K562 (cell line): Measurements from ENCODE around the gene RUVBL2. TPM values are rescaled to one million over a fixed set of nuclear protein-coding genes. Genes with fewer than 3 reads are reported as not detected.
A peak's percentile ranks its signal among the peaks of the same experiment; 100 is the strongest.

Experiments
- EWSR1 ChIP-seq: fragments of 450-650 bp; IDR thresholded peaks from 2 replicates; pipeline ENCODE4 v1.6.1; 2018; ENCODE audit warnings: borderline replicate concordance, mild to moderate bottlenecking, low read depth, moderate library complexity; ENCODE audit not compliant: partially characterized antibody
- KDM5B ChIP-seq: fragments of 200-600 bp; sonication (generic); IDR thresholded peaks from 2 replicates; pipeline ENCODE4 v1.6.1; 2012; ENCODE audit warnings: low read depth, mild to moderate bottlenecking, moderate library complexity, low read length, control low read depth, inconsistent platforms; ENCODE audit not compliant: insufficient replicate concordance
- MBD1 ChIP-seq: fragments of 250-450 bp; sonication (Bioruptor Pico); IDR thresholded peaks from 2 replicates; pipeline ENCODE4 v1.8.0; 2022; ENCODE audit warnings: inconsistent platforms
- MCM7 ChIP-seq, 2 experiments: fragments of 450-650 bp; IDR thresholded peaks; 2 replicates each; pipeline ENCODE4 v1.6.1; 2016 to 2018
- POLR2A ChIP-seq: fragments of 450-650 bp; conservative IDR thresholded peaks from 2 replicates; pipeline ENCODE4 v1.6.1; 2016
- SFPQ ChIP-seq: fragments of 200-400 bp; formaldehyde crosslinking; IDR thresholded peaks from 2 replicates; pipeline ENCODE4 v1.6.1; 2017; ENCODE audit warnings: mild to moderate bottlenecking, low read depth, low read length, moderate library complexity
- SNRNP70 ChIP-seq: fragments of 200-400 bp; formaldehyde crosslinking; optimal IDR thresholded peaks from 2 replicates; pipeline ENCODE3; 2017; ENCODE audit warnings: low read depth, low read length
- SPI1 ChIP-seq: IDR thresholded peaks from 2 replicates; pipeline ENCODE4 v1.6.1; 2011; ENCODE audit warnings: low read depth, low read length, control low read depth, borderline replicate concordance
- XRCC3 ChIP-seq: fragments of 450-650 bp; IDR thresholded peaks from 2 replicates; pipeline ENCODE4 v1.6.1; 2017; ENCODE audit warnings: mild to moderate bottlenecking, moderate library complexity
- XRCC5 ChIP-seq: fragments of 200-400 bp; formaldehyde crosslinking; IDR thresholded peaks from 2 replicates; pipeline ENCODE4 v1.6.1; 2017; ENCODE audit warnings: low read depth, mild to moderate bottlenecking, low read length
- ZBTB9 ChIP-seq: fragments of 450-650 bp; formaldehyde crosslinking; IDR thresholded peaks from 2 replicates; pipeline ENCODE4 v1.4.0; 2020; ENCODE audit warnings: mild to moderate bottlenecking, moderate library complexity
- ZNF121 ChIP-seq: sonication (generic); formaldehyde crosslinking; conservative IDR thresholded peaks from 2 replicates; pipeline ENCODE4 v1.8.0; 2022; ENCODE audit warnings: missing genetic modification reagents
- ZNF764 ChIP-seq: fragments of 250-450 bp; sonication (Bioruptor Pico); IDR thresholded peaks from 2 replicates; pipeline ENCODE4 v1.4.0; 2020; ENCODE audit warnings: low read depth, mild to moderate bottlenecking, moderate library complexity
- ZNF77 ChIP-seq: fragments of 250-450 bp; sonication (Bioruptor Pico); IDR thresholded peaks from 2 replicates; pipeline ENCODE4 v1.5.0; 2020
- polyA plus RNA-seq, 8 experiments: library from polyadenylated mRNA; depleted of rRNA in 4 of 8; stranded (reverse) in 5 of 8; unstranded in 3 of 8; fragments of >200 nt; fragmentation: Nextera tagmentation in 2 of 8; fragmentation: Illumina TruSeq in 1 of 8; extraction: Ambion mirVana in 2 of 8; extraction: Trizol in 1 of 8; gene quantifications; 2 replicates each; pipeline versions ENCODE4 v1.2.1 to v1.2.3, GENCODE V29; 2011 to 2014; ENCODE audit warnings: inconsistent platforms in 1 of 8, missing spikeins in 1 of 8
- total RNA-seq, 7 experiments: library from RNA; depleted of rRNA in 6 of 7; stranded (reverse); fragments of >200 nt in 6 of 7; fragmentation: Illumina TruSeq in 2 of 7; extraction: Trizol in 2 of 7; gene quantifications; 2 replicates each; pipeline versions ENCODE4 v1.2.1 to v1.2.3, GENCODE V29; 2011 to 2021; ENCODE audit warnings: low replicate concordance in 1 of 7
- TF ChIP-seq, protein P1 (sequence below): fragments of 450-650 bp; IDR thresholded peaks from 2 replicates; pipeline ENCODE4 v1.7.1; 2018; ENCODE audit warnings: mild to moderate bottlenecking, low read depth; ENCODE audit not compliant: partially characterized antibody
- TF ChIP-seq, protein P2 (sequence below): sonication (generic); formaldehyde crosslinking; IDR thresholded peaks from 2 replicates; pipeline ENCODE4 v1.8.0; 2022; ENCODE audit warnings: mild to moderate bottlenecking, low read depth, missing genetic modification reagents

The RUVBL2 gene
- total and polyA plus RNA-seq, 9 of the 15 experiments (the other 6 are each of a cell fraction or from before 2014, with no cell fraction given), result 71.4 to 453 (median 237) TPM

GRCh38 chr19:48967346-48968178 lies 26.1 kb upstream of the RUVBL2 start (continued):
- TF ChIP-seq, protein P1, sequence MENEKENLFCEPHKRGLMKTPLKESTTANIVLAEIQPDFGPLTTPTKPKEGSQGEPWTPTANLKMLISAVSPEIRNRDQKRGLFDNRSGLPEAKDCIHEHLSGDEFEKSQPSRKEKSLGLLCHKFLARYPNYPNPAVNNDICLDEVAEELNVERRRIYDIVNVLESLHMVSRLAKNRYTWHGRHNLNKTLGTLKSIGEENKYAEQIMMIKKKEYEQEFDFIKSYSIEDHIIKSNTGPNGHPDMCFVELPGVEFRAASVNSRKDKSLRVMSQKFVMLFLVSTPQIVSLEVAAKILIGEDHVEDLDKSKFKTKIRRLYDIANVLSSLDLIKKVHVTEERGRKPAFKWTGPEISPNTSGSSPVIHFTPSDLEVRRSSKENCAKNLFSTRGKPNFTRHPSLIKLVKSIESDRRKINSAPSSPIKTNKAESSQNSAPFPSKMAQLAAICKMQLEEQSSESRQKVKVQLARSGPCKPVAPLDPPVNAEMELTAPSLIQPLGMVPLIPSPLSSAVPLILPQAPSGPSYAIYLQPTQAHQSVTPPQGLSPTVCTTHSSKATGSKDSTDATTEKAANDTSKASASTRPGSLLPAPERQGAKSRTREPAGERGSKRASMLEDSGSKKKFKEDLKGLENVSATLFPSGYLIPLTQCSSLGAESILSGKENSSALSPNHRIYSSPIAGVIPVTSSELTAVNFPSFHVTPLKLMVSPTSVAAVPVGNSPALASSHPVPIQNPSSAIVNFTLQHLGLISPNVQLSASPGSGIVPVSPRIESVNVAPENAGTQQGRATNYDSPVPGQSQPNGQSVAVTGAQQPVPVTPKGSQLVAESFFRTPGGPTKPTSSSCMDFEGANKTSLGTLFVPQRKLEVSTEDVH, result peak; percentile 53
- peak; percentile 56; the same call in 1 of the 2 replicates for TF ChIP-seq SPI1
- TF ChIP-seq ZNF77, result peak; percentile 7; the same call in 1 of the 2 replicates
- no peak for TF ChIP-seq XRCC5
- peak; percentile 94 for TF ChIP-seq POLR2A
- TF ChIP-seq KDM5B, result peak; percentile 97
- peak; percentile 82; the same call in 1 of the 2 replicates for TF ChIP-seq ZBTB9 (CRISPR knock-in tag)
- no peak for TF ChIP-seq MBD1 (CRISPR knock-in tag)
- TF ChIP-seq, protein P2, sequence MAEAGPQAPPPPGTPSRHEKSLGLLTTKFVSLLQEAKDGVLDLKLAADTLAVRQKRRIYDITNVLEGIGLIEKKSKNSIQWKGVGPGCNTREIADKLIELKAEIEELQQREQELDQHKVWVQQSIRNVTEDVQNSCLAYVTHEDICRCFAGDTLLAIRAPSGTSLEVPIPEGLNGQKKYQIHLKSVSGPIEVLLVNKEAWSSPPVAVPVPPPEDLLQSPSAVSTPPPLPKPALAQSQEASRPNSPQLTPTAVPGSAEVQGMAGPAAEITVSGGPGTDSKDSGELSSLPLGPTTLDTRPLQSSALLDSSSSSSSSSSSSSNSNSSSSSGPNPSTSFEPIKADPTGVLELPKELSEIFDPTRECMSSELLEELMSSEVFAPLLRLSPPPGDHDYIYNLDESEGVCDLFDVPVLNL (CRISPR knock-in tag), result no peak
- peak; percentile 77 for TF ChIP-seq SNRNP70
- TF ChIP-seq SFPQ, result no peak
- TF ChIP-seq ZNF121, result no peak
- no peak for TF ChIP-seq ZNF764 (CRISPR knock-in tag)
- TF ChIP-seq MCM7 (IDR thresholded peaks at IDR 0.05), result no peak
- peak; percentile 93 for TF ChIP-seq EWSR1
- no peak for TF ChIP-seq XRCC3
